Measurements from ENCODE around the gene SYTL2.
"Not testable (repeated sequence)": the region's sequence is repeated elsewhere in the genome, so short reads cannot be mapped to it uniquely, and the experiment has no call there.

The SYTL2 gene

DNA sequence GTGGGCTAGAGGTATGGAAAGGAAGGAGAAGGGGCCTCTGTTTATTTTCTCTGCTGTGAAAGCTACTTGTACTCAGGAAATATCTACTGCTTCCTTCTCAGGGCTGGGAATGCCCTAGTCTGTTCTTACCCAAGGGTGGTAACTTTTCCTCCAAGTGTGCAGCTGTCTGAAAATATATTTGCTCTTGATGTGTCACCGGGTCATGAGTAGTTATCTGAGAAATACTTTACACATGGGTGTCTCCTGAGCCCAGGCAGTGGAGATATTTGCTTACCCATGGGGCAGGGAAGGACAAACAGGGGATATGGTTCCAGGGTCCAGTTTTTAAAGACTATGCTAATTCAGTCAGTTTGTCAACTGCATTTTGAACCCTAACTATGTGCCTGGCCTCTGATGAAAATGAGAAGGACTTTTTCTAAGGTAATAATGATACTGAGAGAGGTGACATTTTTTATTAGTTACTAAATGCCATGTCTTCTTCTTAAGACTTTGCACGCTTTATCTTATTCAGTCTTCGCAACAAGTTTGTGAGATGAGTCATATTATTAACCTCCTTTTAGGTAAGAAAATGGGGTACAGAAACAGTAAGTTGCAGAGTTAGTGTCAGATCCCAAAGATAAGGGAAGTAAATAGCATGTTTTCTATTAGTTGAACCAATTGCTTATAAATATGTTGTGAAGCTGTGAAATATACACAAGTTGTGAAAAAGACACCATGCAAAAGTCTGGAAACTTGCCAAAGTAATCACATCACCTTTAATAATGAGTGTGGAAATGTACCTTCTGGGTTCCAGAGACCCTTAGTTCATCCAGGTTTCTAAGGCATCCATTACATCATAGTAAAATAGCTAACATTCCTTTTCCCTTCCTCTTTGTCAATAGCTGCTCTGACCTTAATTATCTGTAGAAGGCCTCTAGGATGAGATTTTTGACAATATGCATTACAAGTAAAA, 22.9 kb downstream of the SYTL2 start:
- H3K9me3 Mint-ChIP-seq: no peaks in the 10 kb centered on the region
- no peaks in the 10 kb centered on the region for H3K27me3 Mint-ChIP-seq
- H3K36me3 Mint-ChIP-seq (ENCODE audit: low read depth): no peaks in the 10 kb centered on the region
- H3K27ac Mint-ChIP-seq: no peak overlapping the region
- no peak overlapping the region for H3K4me3 Mint-ChIP-seq
- peaks cover 17% of the 10 kb centered on the region for H3K4me1 Mint-ChIP-seq (ENCODE audit: low read depth)

DNA sequence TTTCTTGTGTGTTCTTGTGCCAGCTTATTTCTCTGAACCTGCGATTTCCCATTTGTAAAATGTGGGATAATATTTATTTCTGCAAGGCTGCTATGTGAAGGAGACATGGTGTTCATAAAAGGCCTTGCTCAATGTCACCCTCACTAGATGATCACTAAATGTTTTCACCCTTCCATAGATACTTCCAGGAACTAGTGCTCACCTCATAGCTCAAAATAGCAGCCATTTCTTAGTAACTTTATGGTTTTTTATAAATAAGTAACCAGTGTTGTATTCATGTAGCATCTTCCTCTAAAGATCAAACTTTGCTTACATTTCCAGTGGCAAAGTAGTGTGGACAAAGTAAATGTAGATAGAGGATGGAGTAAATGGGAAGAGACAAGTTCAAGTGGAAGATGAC, 23.8 kb downstream of the SYTL2 start:
- peaks cover 5% of the 10 kb centered on the region for H3K9me3 Mint-ChIP-seq
- no peak overlapping the region for H3K4me3 Mint-ChIP-seq

GRCh38 chr11:85784480-85785265, 26.3 kb downstream of the SYTL2 start:
- no peak overlapping the region for H3K27ac Mint-ChIP-seq
- H3K27me3 Mint-ChIP-seq: no peaks in the 10 kb centered on the region
- H3K9me3 Mint-ChIP-seq: peaks cover 5% of the 10 kb centered on the region
- peaks cover 34% of the 10 kb centered on the region for H3K4me1 Mint-ChIP-seq (ENCODE audit: low read depth)
- no peaks in the 10 kb centered on the region for H3K36me3 Mint-ChIP-seq (ENCODE audit: low read depth)
- H3K4me3 Mint-ChIP-seq: no peak overlapping the region

More for the DNA sequence above, 23.8 kb downstream of the SYTL2 start:
- Mint-ChIP-seq H3K27me3 (no peaks in the 10 kb centered on the region), H3K4me1 (ENCODE audit: low read depth) (peaks cover 17% of the 10 kb centered on the region), H3K27ac (no peak overlapping the region), H3K36me3 (ENCODE audit: low read depth) (no peaks in the 10 kb centered on the region)

DNA sequence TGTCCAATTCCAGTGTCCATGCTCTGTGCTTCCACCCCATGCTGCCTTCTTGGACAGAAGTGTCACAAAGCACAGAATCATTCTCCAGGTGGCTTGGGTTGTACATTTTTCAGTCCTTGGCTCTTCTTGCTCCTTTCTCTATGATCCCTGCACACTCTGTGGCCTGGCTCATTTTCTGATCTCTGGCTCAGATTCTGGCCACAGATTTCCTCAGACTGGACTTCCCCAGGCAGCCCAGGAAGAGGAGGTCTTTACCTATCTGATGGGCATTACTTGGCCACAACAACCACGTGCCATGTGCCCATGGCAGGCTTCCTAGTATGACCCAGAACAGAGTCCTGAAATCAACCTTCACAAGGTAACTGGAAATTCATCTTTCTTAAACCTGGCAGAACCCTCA, 27.2 kb downstream of the SYTL2 start:
- H3K9me3 Mint-ChIP-seq: peaks cover 5% of the 10 kb centered on the region
- H3K36me3 Mint-ChIP-seq (ENCODE audit: low read depth): no peaks in the 10 kb centered on the region
- H3K4me1 Mint-ChIP-seq (ENCODE audit: low read depth): peaks cover 36% of the 10 kb centered on the region
- no peak overlapping the region for H3K27ac Mint-ChIP-seq
- no peaks in the 10 kb centered on the region for H3K27me3 Mint-ChIP-seq
- H3K4me3 Mint-ChIP-seq: no peak overlapping the region

DNA sequence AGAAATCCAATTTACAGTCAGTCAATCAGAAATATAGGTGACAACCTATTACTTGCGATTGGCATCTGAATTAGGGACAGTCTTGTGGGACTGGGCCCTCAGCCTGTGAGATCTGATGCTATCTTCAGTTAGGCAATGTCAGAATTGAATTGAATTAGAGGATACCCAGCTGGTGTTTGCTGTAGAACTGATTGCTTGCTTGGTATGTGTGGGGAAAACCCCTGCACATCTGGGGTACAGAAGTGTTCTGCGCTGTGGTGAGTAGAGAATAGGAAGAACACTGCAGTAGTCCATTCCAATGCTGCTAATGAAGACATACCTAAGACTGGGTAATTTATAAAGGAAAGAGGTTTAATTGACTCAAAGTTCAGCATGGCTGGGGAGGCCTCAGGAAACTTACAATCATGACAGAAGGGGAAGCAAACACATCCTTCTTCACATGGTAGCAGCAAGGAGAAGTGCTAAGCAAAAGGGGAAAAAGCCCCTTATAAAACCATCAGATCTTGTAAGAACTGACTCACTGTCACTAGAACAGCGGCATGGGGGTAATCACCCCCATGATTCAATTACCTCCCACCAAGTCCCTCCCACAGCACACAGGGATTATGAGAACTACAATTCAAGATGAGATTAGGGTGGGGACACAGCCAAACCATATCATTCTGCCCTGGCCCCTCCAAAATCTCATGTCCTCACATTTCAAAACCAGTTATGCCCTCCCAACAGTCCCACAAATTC, 30.0 kb downstream of the SYTL2 start:
- not testable (repeated sequence) for H3K9me3 Mint-ChIP-seq; H3K36me3 Mint-ChIP-seq (ENCODE audit: low read depth); H3K4me3 Mint-ChIP-seq; H3K27me3 Mint-ChIP-seq
- peak overlapping the region; percentile 87 for H3K27ac Mint-ChIP-seq
- H3K4me1 Mint-ChIP-seq (ENCODE audit: low read depth): peaks cover 31% of the 10 kb centered on the region

DNA sequence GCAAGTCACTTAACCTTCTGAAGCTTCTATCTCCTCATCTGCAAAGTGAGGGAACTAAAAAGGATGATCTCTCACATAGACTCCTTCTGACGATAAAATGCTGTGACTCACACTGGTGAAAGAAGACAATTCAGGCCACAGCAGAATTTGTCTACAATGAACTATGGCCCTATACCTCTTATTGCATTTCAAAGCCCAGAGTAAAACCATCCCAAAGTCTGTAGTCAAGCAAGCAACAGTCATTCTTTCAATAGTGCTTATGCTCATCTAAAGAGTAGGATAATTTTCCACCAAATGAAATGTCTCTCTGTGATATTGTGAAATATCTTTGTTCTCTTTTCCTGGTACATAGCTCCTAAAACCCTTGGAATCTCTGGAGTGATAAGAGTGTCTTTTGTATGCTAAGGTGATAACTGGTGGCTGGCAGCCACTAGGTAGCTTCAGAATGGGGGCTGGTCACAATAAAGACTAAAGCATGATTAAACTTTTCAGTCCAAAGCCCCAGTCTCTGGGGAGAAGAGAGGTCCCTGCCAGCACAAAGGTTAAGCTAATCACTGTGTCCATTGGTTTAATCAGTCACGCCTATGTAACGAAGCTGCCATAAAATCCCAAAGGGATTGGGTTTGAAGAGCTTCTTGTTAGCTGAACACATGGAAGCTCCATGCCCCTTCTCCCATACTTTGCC, 30.8 kb downstream of the SYTL2 start:
- H3K27me3 Mint-ChIP-seq: no peaks in the 10 kb centered on the region
- H3K36me3 Mint-ChIP-seq (ENCODE audit: low read depth): no peaks in the 10 kb centered on the region
- peaks cover 5% of the 10 kb centered on the region for H3K9me3 Mint-ChIP-seq
- H3K27ac Mint-ChIP-seq: no peak overlapping the region
- H3K4me3 Mint-ChIP-seq: no peak overlapping the region
- H3K4me1 Mint-ChIP-seq (ENCODE audit: low read depth): peaks cover 31% of the 10 kb centered on the region

- peaks cover 40% of the 10 kb centered on the region for H3K4me1 Mint-ChIP-seq (ENCODE audit: low read depth)
- H3K9me3 Mint-ChIP-seq; H3K4me3 Mint-ChIP-seq; H3K27ac Mint-ChIP-seq; H3K27me3 Mint-ChIP-seq; H3K36me3 Mint-ChIP-seq (ENCODE audit: low read depth): not testable (repeated sequence)
Measured at GRCh38 chr11:85777603-85777972, 33.4 kb downstream of the SYTL2 start.

DNA sequence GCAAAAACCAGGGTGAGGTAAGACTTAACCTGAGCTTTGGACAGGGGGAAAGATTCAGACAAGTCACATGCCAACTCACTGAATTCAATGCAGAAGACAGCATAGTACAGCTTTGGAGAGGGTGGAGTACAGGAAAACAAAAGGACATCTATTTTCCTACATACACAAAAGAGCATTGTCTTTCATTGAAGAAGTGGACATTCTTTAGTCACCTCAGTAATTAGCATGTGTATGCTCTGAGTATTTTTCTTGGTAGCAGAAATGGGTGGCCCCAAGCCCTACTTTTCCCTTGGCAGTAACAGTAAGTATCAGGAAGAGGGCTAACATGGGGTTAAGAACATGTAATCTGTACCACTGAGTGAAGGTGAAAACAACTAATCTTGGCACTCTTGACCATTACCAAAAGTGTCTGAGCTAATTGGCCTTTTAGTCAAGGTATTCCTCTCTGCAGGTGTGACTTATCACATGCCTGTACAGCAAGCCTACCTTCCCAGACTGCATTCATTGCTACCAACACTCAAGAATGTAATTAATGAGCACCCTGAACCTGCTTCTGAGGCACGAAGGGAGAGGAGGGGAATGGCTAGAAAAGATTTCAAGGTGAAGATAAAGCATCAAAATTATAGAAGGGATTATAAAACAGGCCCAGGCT, 33.9 kb downstream of the SYTL2 start:
- Mint-ChIP-seq H3K4me3 (no peak overlapping the region), H3K9me3 (no peaks in the 10 kb centered on the region), H3K27ac (no peak overlapping the region), H3K27me3 (no peaks in the 10 kb centered on the region), H3K36me3 (ENCODE audit: low read depth) (no peaks in the 10 kb centered on the region), H3K4me1 (ENCODE audit: low read depth) (peaks cover 40% of the 10 kb centered on the region)

GRCh38 chr11:85774256-85775101, 36.5 kb downstream of the SYTL2 start:
- Mint-ChIP-seq H3K4me3 (no peak overlapping the region), H3K27me3 (no peaks in the 10 kb centered on the region), H3K9me3 (no peaks in the 10 kb centered on the region), H3K27ac (no peak overlapping the region), H3K4me1 (ENCODE audit: low read depth) (peaks cover 27% of the 10 kb centered on the region), H3K36me3 (ENCODE audit: low read depth) (peaks cover 6% of the 10 kb centered on the region)

DNA sequence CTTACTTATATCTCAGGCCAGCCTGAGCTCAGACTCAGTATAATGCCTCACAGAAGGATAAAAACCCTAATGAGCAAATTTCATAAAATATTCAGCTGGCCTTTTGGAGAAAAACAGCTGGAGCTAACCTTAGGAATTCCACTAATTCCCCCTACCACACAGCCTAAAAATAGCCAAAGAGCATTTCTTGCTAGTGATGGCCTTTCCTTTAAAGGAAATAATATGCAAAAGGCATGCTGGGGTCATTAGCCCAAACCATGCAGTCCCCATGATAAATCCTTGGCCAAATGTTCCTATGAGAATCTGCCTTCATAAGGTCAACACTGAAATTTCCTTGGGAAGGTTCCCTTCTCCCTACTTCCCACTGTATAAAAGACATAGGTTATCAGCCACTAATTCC, 38.2 kb downstream of the SYTL2 start:
- Mint-ChIP-seq H3K27me3 (no peaks in the 10 kb centered on the region), H3K36me3 (ENCODE audit: low read depth) (peaks cover 6% of the 10 kb centered on the region), H3K4me3 (no peak overlapping the region), H3K27ac (no peak overlapping the region), H3K9me3 (no peaks in the 10 kb centered on the region), H3K4me1 (ENCODE audit: low read depth) (peaks cover 45% of the 10 kb centered on the region)

DNA sequence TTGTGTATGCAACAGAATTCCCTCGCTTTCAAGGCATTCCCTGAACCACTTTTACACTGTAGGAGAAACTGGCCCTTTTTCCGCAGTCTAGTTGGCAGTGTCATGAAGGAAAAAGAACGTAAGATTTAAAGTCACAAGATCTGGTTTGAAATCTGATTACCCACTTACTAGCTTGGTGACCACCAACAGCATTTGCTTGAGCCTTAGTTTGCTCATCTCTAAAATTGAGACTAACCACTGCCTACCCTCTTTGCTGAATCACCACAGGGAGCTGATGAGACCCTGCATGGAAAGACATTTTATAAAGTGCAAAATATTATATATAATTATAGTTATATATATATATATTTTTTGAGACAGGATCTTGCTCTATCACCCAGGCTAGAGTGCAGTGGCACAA, 39.4 kb downstream of the SYTL2 start:
- Mint-ChIP-seq H3K4me3 (no peak overlapping the region), H3K9me3 (no peaks in the 10 kb centered on the region), H3K27me3 (no peaks in the 10 kb centered on the region), H3K36me3 (ENCODE audit: low read depth) (peaks cover 6% of the 10 kb centered on the region), H3K4me1 (ENCODE audit: low read depth) (peaks cover 55% of the 10 kb centered on the region), H3K27ac (no peak overlapping the region)

- peaks cover 6% of the 10 kb centered on the region for H3K36me3 Mint-ChIP-seq (ENCODE audit: low read depth)
- no peaks in the 10 kb centered on the region for H3K9me3 Mint-ChIP-seq
- no peak overlapping the region for H3K4me3 Mint-ChIP-seq
- peak overlapping the region; percentile 13 for H3K27ac Mint-ChIP-seq
- H3K4me1 Mint-ChIP-seq (ENCODE audit: low read depth): peaks cover 52% of the 10 kb centered on the region
- H3K27me3 Mint-ChIP-seq: no peaks in the 10 kb centered on the region
Measured at GRCh38 chr11:85769771-85770170, 41.2 kb downstream of the SYTL2 start.

DNA sequence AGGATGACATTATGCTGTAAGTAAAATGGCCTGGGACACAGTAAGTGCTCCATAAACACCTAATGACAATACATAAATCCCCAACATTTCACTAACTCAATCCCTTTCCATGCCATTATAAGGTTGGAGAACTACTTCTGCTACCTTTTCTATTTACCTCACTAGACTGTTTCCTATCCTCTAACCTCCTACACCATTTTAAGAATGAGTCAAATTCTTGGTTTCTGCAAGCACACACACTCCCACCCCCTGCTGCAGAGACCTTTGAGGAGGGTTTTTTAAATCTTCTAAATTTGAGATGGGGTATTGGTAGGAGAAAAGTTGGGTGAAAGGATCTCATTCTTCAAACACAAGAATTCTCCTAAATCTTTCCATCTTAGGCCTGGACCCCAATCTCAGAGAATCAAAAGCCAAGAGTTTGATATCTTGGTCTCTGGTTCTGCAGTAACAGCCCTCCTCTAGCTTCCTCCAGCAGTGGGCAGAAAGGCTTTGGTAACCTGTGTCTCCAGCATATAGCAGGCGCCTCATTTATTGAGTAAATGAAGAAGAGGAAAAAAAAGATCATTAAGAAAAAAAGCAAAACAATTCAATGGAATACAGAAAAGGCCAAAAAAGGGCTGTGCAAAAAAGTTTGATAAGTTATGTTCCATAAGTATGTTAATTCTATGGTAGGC, 42.3 kb downstream of the SYTL2 start:
- Mint-ChIP-seq H3K36me3 (ENCODE audit: low read depth) (peaks cover 6% of the 10 kb centered on the region), H3K27ac (peak overlapping the region; percentile 13), H3K9me3 (no peaks in the 10 kb centered on the region), H3K4me3 (peak overlapping the region; percentile 8), H3K4me1 (ENCODE audit: low read depth) (peaks cover 54% of the 10 kb centered on the region), H3K27me3 (no peaks in the 10 kb centered on the region)
